OCI-LY7 (cell line): ENCODE measurements around the gene CHD2. TPM values are rescaled to one million over a fixed set of nuclear protein-coding genes. Genes with fewer than 3 reads are reported as not detected.

Experiments
- BruUV-seq: library from RNA; stranded (reverse); fragments of 400-500 nt; replicated peaks from 2 replicates; lab custom pipeline; 2021; lab: Mats Ljungman, UMichigan
- CTCF ChIA-PET: fragments of 300-600 bp; sonication (Branson Sonifier 250); formaldehyde crosslinking; loops from one replicate; lab custom pipeline; 2022; ENCODE audit warnings: antibody characterized with exemption; ENCODE audit not compliant: unreplicated experiment; lab: Charles Lee
- POLR2A ChIA-PET: fragments of 300-600 bp; sonication (Branson Sonifier 250); formaldehyde crosslinking; loops from one replicate; lab custom pipeline; 2022; ENCODE audit warnings: antibody characterized with exemption; lab: Charles Lee
- DNase-seq: peaks from one replicate; pipeline ENCODE4 v3.0.0-alpha.2; 2015; ENCODE audit warnings: low spot score
- H2AFZ ChIP-seq: fragments of 200-600 bp; sonication (generic), shearing (Covaris generic); 2 replicates; pipeline ENCODE4 v1.6.1; 2014; ENCODE audit warnings: mild to moderate bottlenecking, antibody characterized with exemption, low read length, moderate library complexity
- H3K27ac ChIP-seq: fragments of 200-600 bp; sonication (generic); 2 replicates; pipeline ENCODE4 v1.5.1; 2014; ENCODE audit warnings: mixed run types, low read depth, mild to moderate bottlenecking, moderate library complexity, low read length, inconsistent platforms; ENCODE audit not compliant: poor library complexity, severe bottlenecking
- H3K36me3 ChIP-seq: fragments of 200-600 bp; sonication (generic); 2 replicates; pipeline ENCODE4 v1.6.1; 2014; ENCODE audit warnings: mild to moderate bottlenecking, antibody characterized with exemption, low read length, moderate library complexity, mixed read lengths; ENCODE audit not compliant: insufficient read depth
- H3K4me1 ChIP-seq: fragments of 200-600 bp; sonication (generic); 2 replicates; pipeline ENCODE4 v1.5.1; 2014; ENCODE audit warnings: mild to moderate bottlenecking, low read length; ENCODE audit not compliant: insufficient read depth, poor library complexity, severe bottlenecking
- H3K4me2 ChIP-seq: fragments of 200-600 bp; sonication (generic); 2 replicates; pipeline ENCODE4 v1.6.1; 2014; ENCODE audit warnings: mild to moderate bottlenecking, low read length
- H3K4me3 ChIP-seq: fragments of 200-600 bp; sonication (generic); 2 replicates; pipeline ENCODE4 v1.5.1; 2014; ENCODE audit warnings: mild to moderate bottlenecking, low read depth, low read length; ENCODE audit not compliant: poor library complexity, severe bottlenecking
- H3K79me2 ChIP-seq: fragments of 200-600 bp; sonication (generic); 2 replicates; pipeline ENCODE4 v1.6.1; 2016; ENCODE audit warnings: low read depth, mild to moderate bottlenecking, low read length, moderate library complexity, mixed read lengths; ENCODE audit not compliant: insufficient read depth
- H3K9me2 ChIP-seq: fragments of 200-600 bp; sonication (generic); 2 replicates; pipeline ENCODE4 v1.6.1; 2016; ENCODE audit warnings: mild to moderate bottlenecking, low read length, mixed read lengths; ENCODE audit not compliant: insufficient read depth
- H3K9me3 ChIP-seq: fragments of 200-600 bp; sonication (generic); 2 replicates; pipeline ENCODE4 v1.6.1; 2014; ENCODE audit warnings: mild to moderate bottlenecking, mixed run types, low read length, mixed read lengths
- H4K20me1 ChIP-seq: fragments of 200-600 bp; sonication (generic); 2 replicates; pipeline ENCODE4 v1.6.1; 2014; ENCODE audit warnings: mild to moderate bottlenecking, antibody characterized with exemption, low read length, moderate library complexity, mixed read lengths; ENCODE audit not compliant: insufficient read depth
- CTCF ChIP-seq: fragments of 200-600 bp; sonication (generic); conservative IDR thresholded peaks from 2 replicates; pipeline ENCODE4 v1.5.1; 2014; ENCODE audit warnings: mild to moderate bottlenecking, antibody characterized with exemption, low read length, moderate library complexity, mixed read lengths
- EZH2phosphoT487 ChIP-seq: fragments of 200-600 bp; sonication (generic); IDR thresholded peaks from 2 replicates; pipeline ENCODE4 v1.6.1; 2018; ENCODE audit warnings: low read depth, borderline replicate concordance, mild to moderate bottlenecking, mixed run types, antibody characterized with exemption, low read length, moderate library complexity, mixed read lengths
- intact Hi-C: fragments of 100-400 bp; cut with micrococcal nuclease; formaldehyde crosslinking; loops from one replicate; pipeline ENCODE4 v1.10.0; 2022; ENCODE audit not compliant: unreplicated experiment
- total RNA-seq, 2 experiments: library from RNA; depleted of rRNA in 1 of 2; stranded (reverse); fragments of >200 nt in 1 of 2; shearing (Covaris generic) in 1 of 2; gene quantifications; 2 replicates each; pipeline ENCODE4 v1.2.3, GENCODE V29; 2014 to 2022

The CHD2 gene
- total RNA-seq, 2 experiments from 2014 or later, result 133 to 213 TPM

GRCh38 chr15:93033434-93034045 lies 133.4 kb downstream of the CHD2 start:
- intact Hi-C loops, result loop anchor here (5.0 kb wide), 1 partner anchor 1089 kb away; no protein-coding TSS in a partner anchor
- no peak overlapping the region for H3K27ac ChIP-seq
- CTCF ChIA-PET, result no interaction called here
- 0 out of 2 replicates have a peak, but pooled peaks cover 2% of the 10 kb centered on the region for H3K36me3 ChIP-seq
- no peak for DNase-seq
- TF ChIP-seq EZH2phosphoT487 (no peak), CTCF (no peak)
- no peaks in the 10 kb centered on the region for H3K79me2 ChIP-seq
- H3K4me3 ChIP-seq, result no peak overlapping the region
- no peak overlapping the region for H3K4me2 ChIP-seq
- no peaks in the 10 kb centered on the region for H3K9me2 ChIP-seq
- POLR2A ChIA-PET, result no interaction called here
- BruUV-seq, result no TSS peak
- H3K9me3 ChIP-seq, result no peaks in the 10 kb centered on the region
- no peaks in the 10 kb centered on the region for H4K20me1 ChIP-seq
- H2AFZ ChIP-seq, result no peak overlapping the region
- H3K4me1 ChIP-seq, result peaks cover 3% of the 10 kb centered on the region

- POLR2A ChIA-PET, result interaction anchor here (0.5 kb wide), 1 partner anchor 56 kb away, joined by 5 read pairs; no protein-coding TSS in a partner anchor
Observed at GRCh38 chr15:93034512-93034911, 134.4 kb downstream of the CHD2 start.

More at GRCh38 chr15:93034512-93034911, 134.4 kb downstream of the CHD2 start:
- no peak for DNase-seq
- Histone ChIP-seq H3K36me3 (no peaks in the 10 kb centered on the region), H2AFZ (no peak overlapping the region), H3K4me1 (peaks cover 3% of the 10 kb centered on the region), H4K20me1 (no peaks in the 10 kb centered on the region), H3K9me3 (no peaks in the 10 kb centered on the region), H3K27ac (no peak overlapping the region), H3K9me2 (no peaks in the 10 kb centered on the region), H3K79me2 (no peaks in the 10 kb centered on the region), H3K4me2 (no peak overlapping the region), H3K4me3 (no peak overlapping the region)
- intact Hi-C loops, result loop anchor here (5.0 kb wide), 1 partner anchor 1088 kb away; no protein-coding TSS in a partner anchor
- no TSS peak for BruUV-seq
- TF ChIP-seq EZH2phosphoT487 (no peak), CTCF (no peak)
- CTCF ChIA-PET, result no interaction called here
